A549 (cell line): ENCODE measurements around the gene DDX59. TPM values are rescaled to one million over a fixed set of nuclear protein-coding genes. Genes with fewer than 3 reads are reported as not detected.

Source experiments
- ATAC-seq, 2 experiments: fragments of 200-7000 bp in 1 of 2; fragments of >200 bp in 1 of 2; cut with Nextera tagmentation in 1 of 2; cut with Tn5 transposase in 1 of 2; 3 replicates each; pipeline versions ENCODE4 v1.8.0 to v1.9.1; 2018 to 2020; ENCODE audit warnings: mild to moderate bottlenecking in 1 of 2, moderate library complexity in 1 of 2
- CTCF ChIA-PET: fragments of 300-600 bp; sonication (Branson Sonifier 250); formaldehyde crosslinking; extraction: SDS; loops from one replicate; lab custom pipeline; 2021; ENCODE audit warnings: antibody characterized with exemption, inconsistent platforms; lab: Yijun Ruan, JAX
- POLR2A ChIA-PET: fragments of 350-600 bp; formaldehyde crosslinking; extraction: SDS; loops from one replicate; lab custom pipeline; 2021; ENCODE audit warnings: antibody characterized with exemption, inconsistent platforms; lab: Yijun Ruan, JAX
- DNase-seq, 2 experiments: peaks; one replicate each; pipeline versions ENCODE4 v3.0.0 to v3.0.0-alpha.2; 2011 to 2016; ENCODE audit warnings: low read depth in 1 of 2, low spot score in 1 of 2
- FAIRE-seq: peaks from 2 replicates; lab custom pipeline; 2011; peaks lifted over from hg19 to GRCh38; lab: Jason Lieb, UNC
- H3K27ac ChIP-seq, 2 experiments: fragments of >200 bp; sonication (Bioruptor Twin); formaldehyde crosslinking; 3 replicates each; pipeline ENCODE4 v1.5.1; 2016 to 2017
- H3K4me1 ChIP-seq: fragments of >200 bp; sonication (Bioruptor Twin); formaldehyde crosslinking; 3 replicates; pipeline ENCODE4 v1.6.1; 2016
- H3K4me2 ChIP-seq: fragments of >200 bp; sonication (Bioruptor Twin); formaldehyde crosslinking; 3 replicates; pipeline ENCODE4 v1.6.1; 2016
- H3K4me3 ChIP-seq: fragments of >200 bp; sonication (Bioruptor Twin); formaldehyde crosslinking; 3 replicates; pipeline ENCODE4 v1.5.1; 2016
- H3K9me3 ChIP-seq: fragments of >200 bp; sonication (Bioruptor Twin); formaldehyde crosslinking; 3 replicates; pipeline ENCODE4 v1.6.1; 2016
- BHLHE40 ChIP-seq: IDR thresholded peaks from 2 replicates; pipeline ENCODE4 v1.6.1; 2012; ENCODE audit warnings: low read depth, low read length, inconsistent platforms
- CBX8 ChIP-seq: fragments of 200-600 bp; sonication (generic); IDR thresholded peaks from 2 replicates; pipeline ENCODE4 v1.6.1; 2016
- CEBPB ChIP-seq, 2 experiments: fragments of >200 bp in 1 of 2; sonication (Bioruptor Twin) in 1 of 2; formaldehyde crosslinking in 1 of 2; IDR thresholded peaks; 2 replicates each; pipeline ENCODE4 v1.6.1; 2012 to 2016
- CTCF ChIP-seq: fragments of >200 bp; sonication (Bioruptor Twin); formaldehyde crosslinking; IDR thresholded peaks from 3 replicates; pipeline ENCODE4 v1.5.1; 2016
- EP300 ChIP-seq, 2 experiments: fragments of >200 bp; sonication (Bioruptor Twin); formaldehyde crosslinking; IDR thresholded peaks; 2 replicates in 1 of 2; 3 replicates in 1 of 2; pipeline ENCODE4 v1.6.1; 2016 to 2017
- HEYL ChIP-seq: fragments of 250-450 bp; sonication (Bioruptor Pico); IDR thresholded peaks from 2 replicates; pipeline ENCODE4 v1.8.0; 2021; ENCODE audit warnings: mild to moderate bottlenecking, moderate library complexity
- HOXA7 ChIP-seq: fragments of 250-450 bp; sonication (Bioruptor Pico); IDR thresholded peaks from 2 replicates; pipeline ENCODE4 v1.5.0; 2020; ENCODE audit warnings: mild to moderate bottlenecking, moderate library complexity
- HOXB13 ChIP-seq: fragments of 250-450 bp; sonication (Bioruptor Pico); IDR thresholded peaks from 2 replicates; pipeline ENCODE4 v1.5.0; 2020; ENCODE audit warnings: low read depth, mild to moderate bottlenecking, moderate library complexity
- HOXB5 ChIP-seq: fragments of 250-450 bp; sonication (Bioruptor Pico); IDR thresholded peaks from 2 replicates; pipeline ENCODE4 v1.5.0; 2020; ENCODE audit warnings: mild to moderate bottlenecking, moderate library complexity
- JUN ChIP-seq, 2 experiments: fragments of >200 bp; sonication (Bioruptor Twin); formaldehyde crosslinking; IDR thresholded peaks; 2 replicates in 1 of 2; 3 replicates in 1 of 2; pipeline ENCODE4 v1.6.1; 2016 to 2017
- KDM5A ChIP-seq: fragments of 200-600 bp; sonication (generic); IDR thresholded peaks from 2 replicates; pipeline ENCODE4 v1.6.1; 2016; ENCODE audit warnings: antibody characterized with exemption, mild to moderate bottlenecking
- MAFK ChIP-seq: fragments of 450-650 bp; IDR thresholded peaks from 2 replicates; pipeline ENCODE4 v1.6.1; 2014; ENCODE audit not compliant: partially characterized antibody
- MAX ChIP-seq: IDR thresholded peaks from 2 replicates; pipeline ENCODE4 v1.6.1; 2012
- MAZ ChIP-seq: fragments of 150-350 bp; IDR thresholded peaks from 2 replicates; pipeline ENCODE4 v1.6.1; 2014; ENCODE audit warnings: antibody characterized with exemption, low read depth, low read length, borderline replicate concordance
- MYC ChIP-seq: IDR thresholded peaks from 2 replicates; pipeline ENCODE4 v1.6.1; 2012; ENCODE audit warnings: mild to moderate bottlenecking, inconsistent platforms, low read length, improper control_type of control experiment, borderline replicate concordance
- NPAS2 ChIP-seq: fragments of 250-450 bp; sonication (Bioruptor Pico); IDR thresholded peaks from 2 replicates; pipeline ENCODE4 v1.8.0; 2022; ENCODE audit warnings: mild to moderate bottlenecking, moderate library complexity, borderline replicate concordance
- NR3C1 ChIP-seq: fragments of >200 bp; sonication (Bioruptor Twin); formaldehyde crosslinking; IDR thresholded peaks from 3 replicates; pipeline ENCODE4 v1.6.1; 2017
- REST ChIP-seq: fragments of 200-600 bp; sonication (generic); IDR thresholded peaks from 2 replicates; pipeline ENCODE4 v1.6.1; 2016; ENCODE audit warnings: antibody characterized with exemption, mild to moderate bottlenecking, moderate library complexity
- SREBF2 ChIP-seq: fragments of 450-650 bp; IDR thresholded peaks from 2 replicates; pipeline ENCODE4 v1.6.1; 2014; ENCODE audit warnings: mild to moderate bottlenecking, moderate library complexity
- TP53 ChIP-seq: fragments of 250-450 bp; sonication (Bioruptor Pico); IDR thresholded peaks from 2 replicates; pipeline ENCODE4 v1.5.0; 2021; ENCODE audit warnings: mild to moderate bottlenecking, moderate library complexity
- USF2 ChIP-seq: fragments of 450-650 bp; IDR thresholded peaks from 2 replicates; pipeline ENCODE4 v1.6.1; 2014; ENCODE audit warnings: antibody characterized with exemption
- ZC3H11A ChIP-seq: fragments of 450-650 bp; IDR thresholded peaks from 2 replicates; pipeline ENCODE4 v1.6.1; 2014; ENCODE audit warnings: antibody characterized with exemption, mild to moderate bottlenecking
- ZNF302 ChIP-seq: fragments of 250-450 bp; sonication (Bioruptor Pico); IDR thresholded peaks from 2 replicates; pipeline ENCODE4 v1.9.0; 2021; ENCODE audit warnings: inconsistent platforms, mild to moderate bottlenecking, moderate library complexity
- WGBS: methylation state at CpG from one replicate; pipeline ENCODE4 v1.1.6; 2017; ENCODE audit errors: missing lambda C conversion rate; 5-methylcytosine and 5-hydroxymethylcytosine counted together
- polyA plus RNA-seq, 4 experiments: library from polyadenylated mRNA; depleted of rRNA in 3 of 4; stranded (reverse); fragments of >200 nt; fragmentation: RNase III in 1 of 4; extraction: RNeasy Plus Mini Kit Qiagen cat#74134 plus additional on column Dnase treatment in 1 of 4; gene quantifications; 2 replicates in 3 of 4; 3 replicates in 1 of 4; pipeline ENCODE4 v1.2.3, GENCODE V29; 2011 to 2017

The DDX59 gene
- polyA plus RNA-seq, 2 of the 4 experiments (the other 2 are of a cell fraction) = 16.6 to 42.9 TPM

- no peak overlapping the region for H3K4me3 ChIP-seq
- TF ChIP-seq USF2 (no peak), JUN (IDR thresholded peaks at IDR 0.05) (no peak), MAX (no peak), MAFK (no peak), KDM5A (no peak), REST (no peak), HOXB5 (CRISPR knock-in tag) (no peak), TP53 (CRISPR knock-in tag) (no peak), HOXA7 (CRISPR knock-in tag) (no peak)
- ATAC-seq (no peak), DNase-seq (no peak), FAIRE-seq (no peak)
- POLR2A ChIA-PET = interaction anchor here (1.1 kb wide), 1 partner anchor 64 kb away, joined by 4 read pairs; the partner anchor contains the start of gene CAMSAP2
- peaks cover 10% of the 10 kb centered on the region for H3K4me1 ChIP-seq
- no peak overlapping the region for H3K4me2 ChIP-seq
- WGBS = 84% methylated on average over 5 of the region's 5 CpGs
- H3K27ac ChIP-seq = no peak overlapping the region
- CTCF ChIA-PET = interaction anchor here (0.6 to 1.6 kb wide), 2 partner anchors 9 to 124 kb away, joined by 3 to 4 read pairs; no protein-coding TSS in a partner anchor
- no peaks in the 10 kb centered on the region for H3K9me3 ChIP-seq
Measured at GRCh38 chr1:200674838-200675587, 5.3 kb upstream of the DDX59 start.

GRCh38 chr1:200673952-200674823 lies 4.5 kb upstream of the DDX59 start:
- DNase-seq (no peak), FAIRE-seq (no peak), ATAC-seq (no peak)
- no peak overlapping the region for H3K4me3 ChIP-seq
- no peak overlapping the region for H3K27ac ChIP-seq
- WGBS = 86% methylated on average over 4 of the region's 4 CpGs
- CTCF ChIA-PET = interaction anchor here (0.8 to 1.6 kb wide), 2 partner anchors 10 to 115 kb away, joined by 3 to 4 read pairs; no protein-coding TSS in a partner anchor
- POLR2A ChIA-PET = no interaction called here
- no peak overlapping the region for H3K4me2 ChIP-seq
- H3K9me3 ChIP-seq = no peaks in the 10 kb centered on the region
- TF ChIP-seq HEYL (CRISPR knock-in tag) (no peak), EP300 (IDR thresholded peaks at IDR 0.05) (no peak), ZNF302 (no peak)
- peaks cover 10% of the 10 kb centered on the region for H3K4me1 ChIP-seq

GRCh38 chr1:200671235-200671786 lies 1.6 kb upstream of the DDX59 start:
- DNase-seq = no peak
- peaks cover 14% of the 10 kb centered on the region for H3K4me1 ChIP-seq
- no peak overlapping the region for H3K4me3 ChIP-seq
- H3K4me2 ChIP-seq = peak overlapping the region; percentile 83
- CTCF ChIA-PET = interaction anchor here (1.3 to 1.6 kb wide), 2 partner anchors 8 to 73 kb away, joined by 3 read pairs; no protein-coding TSS in a partner anchor
- FAIRE-seq = no peak
- no peaks in the 10 kb centered on the region for H3K9me3 ChIP-seq
- 92% methylated on average over 5 of the region's 5 CpGs for WGBS
- no peak for TF ChIP-seq CBX8
- TF ChIP-seq MYC = no peak
- TF ChIP-seq JUN (IDR thresholded peaks at IDR 0.05) = no peak
- no peak for TF ChIP-seq MAZ
- TF ChIP-seq NPAS2 (CRISPR knock-in tag) = no peak
- TF ChIP-seq NR3C1 = no peak
- TF ChIP-seq CEBPB (IDR thresholded peaks at IDR 0.05) = no peak
- TF ChIP-seq CTCF = no peak
- no peak for TF ChIP-seq HOXB13
- no peak for TF ChIP-seq ZC3H11A
- no peak for TF ChIP-seq BHLHE40
- no peak for TF ChIP-seq SREBF2
- TF ChIP-seq, all 56 proteins: peak for 0
- H3K27ac ChIP-seq = peak overlapping the region in 1 of 2 experiments; percentile 98; a peak in 2 of 6 replicates
- POLR2A ChIA-PET = interaction anchor here (2.4 to 3.0 kb wide), 3 partner anchors 50 to 72 kb away, joined by 9 to 71 read pairs (median 15); partner anchors contain the start of genes CAMSAP2 and KIF14
- ATAC-seq = no peak
